Fibroblast of the aortic adventitia (primary cell): ENCODE measurements around the gene CCDC187. TPM values are rescaled to one million over a fixed set of nuclear protein-coding genes. Genes with fewer than 3 reads are reported as not detected.

Source experiments
- total RNA-seq: library from RNA; depleted of rRNA; stranded (reverse); fragments of >200 nt; gene quantifications from 2 replicates; pipeline ENCODE4 v1.2.3, GENCODE V29; 2012; ENCODE audit warnings: low replicate concordance

CCDC187 gene
- total RNA-seq, 1 donor, result under 0.01 TPM

Other genes starting within 250 kb of the CCDC187 start
- gene NACC2, start 208.8 kb downstream of the CCDC187 start, total RNA-seq, result 17.4 and 27.1 TPM in 2 replicates
- gene TMEM250, start 185.2 kb downstream of the CCDC187 start, total RNA-seq, result 46.1 and 87.9 TPM in 2 replicates
- gene LHX3, start 99.0 kb downstream of the CCDC187 start, total RNA-seq, result not detected in 2 replicates
- gene QSOX2, start 58.3 kb downstream of the CCDC187 start, total RNA-seq, result 7.1 and 9.2 TPM in 2 replicates
- gene GPSM1, start 23.4 kb upstream of the CCDC187 start, total RNA-seq, result 25.9 and 48.5 TPM in 2 replicates
- 5.2 and 6.1 TPM in 2 replicates for gene DNLZ, start 59.6 kb upstream of the CCDC187 start, total RNA-seq
- gene CARD9, start 69.6 kb upstream of the CCDC187 start, total RNA-seq, result 1.1 and 1.4 TPM in 2 replicates
- 12.1 and 17.7 TPM in 2 replicates for gene SNAPC4, start 96.1 kb upstream of the CCDC187 start, total RNA-seq
- 20.5 and 36.3 TPM in 2 replicates for gene ENTR1, start 106.5 kb upstream of the CCDC187 start, total RNA-seq
- gene PMPCA, start 106.6 kb upstream of the CCDC187 start, total RNA-seq, result 36.7 and 48.4 TPM in 2 replicates
- gene INPP5E, start 135.8 kb upstream of the CCDC187 start, total RNA-seq, result 11.9 and 12.5 TPM in 2 replicates
- 23.8 and 39.4 TPM in 2 replicates for gene SEC16A, start 178.9 kb upstream of the CCDC187 start, total RNA-seq
- 8.8 and 8.9 TPM in 2 replicates for gene NOTCH1, start 242.0 kb upstream of the CCDC187 start, total RNA-seq